BLaER1 treated with 17β-estradiol and CSF1 and Interleukin-3, amounts not matched to agents 10 nM and 100 nM (cell line): Measurements from ENCODE around the gene MMP19.
A peak's percentile ranks its signal among the peaks of the same experiment; 100 is the strongest.

Source experiments
- H3K27ac ChIP-seq, 11 experiments: shearing (Covaris generic); formaldehyde crosslinking; 2 replicates each; pipeline ENCODE4 v1.8.1; 2022
- H3K27me3 ChIP-seq, 11 experiments: shearing (Covaris generic); formaldehyde crosslinking; 2 replicates each; pipeline ENCODE4 v1.8.1; 2022
- H3K36me3 ChIP-seq, 11 experiments: shearing (Covaris generic); formaldehyde crosslinking; 2 replicates each; pipeline ENCODE4 v1.8.1; 2022
- H3K4me1 ChIP-seq, 10 experiments: shearing (Covaris generic); formaldehyde crosslinking; 2 replicates each; pipeline ENCODE4 v1.8.1; 2022
- H3K4me2 ChIP-seq, 11 experiments: shearing (Covaris generic); formaldehyde crosslinking; 2 replicates each; pipeline ENCODE4 v1.8.1; 2022
- H3K4me3 ChIP-seq, 10 experiments: shearing (Covaris generic); formaldehyde crosslinking; 2 replicates each; pipeline ENCODE4 v1.8.1; 2022
- H3K9ac ChIP-seq, 11 experiments: shearing (Covaris generic); formaldehyde crosslinking; 2 replicates each; pipeline ENCODE4 v1.8.1; 2022
- H3K9me3 ChIP-seq, 11 experiments: shearing (Covaris generic); formaldehyde crosslinking; replicated peaks in 1 of 11; 2 replicates each; pipeline ENCODE4 v1.8.1; 2022
- H4K20me1 ChIP-seq, 11 experiments: shearing (Covaris generic); formaldehyde crosslinking; 2 replicates each; pipeline ENCODE4 v1.8.1; 2022
- Cebpa-rat ChIP-seq, 11 experiments: shearing (Covaris generic); IDR thresholded peaks; 2 replicates each; pipeline ENCODE4 v1.8.1; 2022

Gene MMP19

GRCh38 chr12:55822228-55822627 is 20.5 kb downstream of the MMP19 start:
- Histone ChIP-seq H3K27ac (no peak overlapping the region), H3K9me3 (no peaks in the 10 kb centered on the region), H3K27me3 (no peaks in the 10 kb centered on the region), H4K20me1 (peaks cover 0 to 53% (median 16%) of the 10 kb centered on the region in 11 experiments; a peak in 13 of 22 replicates), H3K9ac (no peak overlapping the region), H3K36me3 (peaks cover 52 to 84% (median 65%) of the 10 kb centered on the region in 11 experiments), H3K4me3 (no peak overlapping the region), H3K4me1 (peaks cover 41 to 52% (median 46%) of the 10 kb centered on the region in 10 experiments), H3K4me2 (no peak overlapping the region)
- no peak for TF ChIP-seq Cebpa-rat (IDR thresholded peaks at IDR 0.05)

GRCh38 chr12:55820679-55821078 is 22.1 kb downstream of the MMP19 start:
- no peak for TF ChIP-seq Cebpa-rat (IDR thresholded peaks at IDR 0.05)
- H3K27me3 ChIP-seq, result no peaks in the 10 kb centered on the region
- H3K4me3 ChIP-seq, result no peak overlapping the region
- no peaks in the 10 kb centered on the region for H3K9me3 ChIP-seq
- H3K27ac ChIP-seq, result no peak overlapping the region
- H3K4me1 ChIP-seq, result peaks cover 29 to 45% (median 39%) of the 10 kb centered on the region in 10 experiments
- peaks cover 52 to 72% (median 60%) of the 10 kb centered on the region in 11 experiments for H3K36me3 ChIP-seq
- H4K20me1 ChIP-seq, result peaks cover 1 to 62% (median 24%) of the 10 kb centered on the region in 11 experiments; a peak in 20 of 22 replicates
- no peak overlapping the region; a peak in 2 of 22 replicates for H3K9ac ChIP-seq
- no peak overlapping the region for H3K4me2 ChIP-seq

DNA sequence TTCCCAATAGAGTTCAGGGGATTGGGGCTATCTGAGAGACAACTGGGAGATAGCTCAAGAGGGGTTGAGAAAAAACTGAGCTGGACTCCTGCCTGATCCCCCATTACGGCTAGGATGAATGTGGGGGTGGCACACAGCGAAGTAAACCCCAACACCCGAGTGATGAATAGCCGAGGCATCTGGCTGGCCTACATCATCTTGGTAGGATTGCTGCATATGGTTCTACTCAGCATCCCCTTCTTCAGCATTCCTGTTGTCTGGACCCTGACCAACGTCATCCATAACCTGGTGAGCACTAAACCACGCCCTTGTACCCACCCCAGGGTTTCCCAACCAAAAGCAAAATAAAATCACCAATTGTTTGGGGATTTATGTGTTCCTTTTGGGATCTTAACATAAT is 23.9 kb downstream of the MMP19 start:
- no peak for TF ChIP-seq Cebpa-rat (IDR thresholded peaks at IDR 0.05)
- Histone ChIP-seq H4K20me1 (peaks cover 19 to 65% (median 35%) of the 10 kb centered on the region in 11 experiments; a peak in 21 of 22 replicates), H3K4me2 (peak overlapping the region; percentile 80 to 97 (median 92)), H3K4me1 (peaks cover 26 to 45% (median 38%) of the 10 kb centered on the region in 10 experiments), H3K27me3 (no peaks in the 10 kb centered on the region), H3K27ac (peak overlapping the region in 5 of 11 experiments; percentile 59 to 82 (median 64); a peak in 3 of 22 replicates), H3K36me3 (peaks cover 67 to 74% (median 72%) of the 10 kb centered on the region in 11 experiments), H3K4me3 (peak overlapping the region; percentile 80 to 97 (median 86)), H3K9ac (peak overlapping the region; percentile 72 to 93 (median 82)), H3K9me3 (no peaks in the 10 kb centered on the region)

DNA sequence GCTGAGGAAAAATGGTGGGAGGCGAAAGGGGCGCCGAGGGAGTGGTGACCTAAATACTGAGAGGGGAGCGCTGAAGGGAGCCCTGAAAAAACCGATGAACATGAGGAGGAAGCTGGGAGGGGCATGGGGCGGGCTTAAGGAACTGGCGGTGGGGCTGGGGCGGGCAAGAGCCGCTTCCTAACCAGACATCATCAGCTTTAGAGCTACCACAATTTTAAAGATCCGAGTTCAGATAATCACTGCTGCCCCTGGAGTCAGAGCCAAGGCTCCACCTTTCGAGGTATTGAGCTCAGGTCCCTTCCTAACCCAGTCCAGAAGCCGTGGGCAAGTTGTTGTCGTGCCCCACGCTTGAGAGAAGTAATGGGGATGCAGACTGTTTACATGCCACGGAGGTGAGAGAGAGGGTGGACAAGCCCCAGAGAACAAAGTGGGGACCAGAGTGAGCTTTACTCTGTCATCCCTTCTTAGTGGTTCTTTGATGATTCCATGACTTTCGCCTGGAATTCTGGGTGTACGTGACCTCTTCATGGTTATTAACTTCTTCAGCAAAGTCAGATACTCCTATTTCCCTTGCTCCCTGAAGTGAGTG is 24.5 kb downstream of the MMP19 start:
- Histone ChIP-seq H3K9ac (peak overlapping the region; percentile 72 to 93 (median 82)), H3K27ac (peak overlapping the region in 10 of 11 experiments; percentile 46 to 82 (median 64); a peak in 17 of 22 replicates), H3K4me3 (peak overlapping the region; percentile 80 to 97 (median 86)), H3K36me3 (peaks cover 68 to 74% (median 72%) of the 10 kb centered on the region in 11 experiments), H3K4me1 (peaks cover 26 to 43% (median 35%) of the 10 kb centered on the region in 10 experiments), H3K4me2 (peak overlapping the region; percentile 80 to 97 (median 92)), H3K9me3 (no peaks in the 10 kb centered on the region), H3K27me3 (no peaks in the 10 kb centered on the region), H4K20me1 (peaks cover 26 to 65% (median 41%) of the 10 kb centered on the region in 11 experiments; a peak in 21 of 22 replicates)
- no peak for TF ChIP-seq Cebpa-rat (IDR thresholded peaks at IDR 0.05)

DNA sequence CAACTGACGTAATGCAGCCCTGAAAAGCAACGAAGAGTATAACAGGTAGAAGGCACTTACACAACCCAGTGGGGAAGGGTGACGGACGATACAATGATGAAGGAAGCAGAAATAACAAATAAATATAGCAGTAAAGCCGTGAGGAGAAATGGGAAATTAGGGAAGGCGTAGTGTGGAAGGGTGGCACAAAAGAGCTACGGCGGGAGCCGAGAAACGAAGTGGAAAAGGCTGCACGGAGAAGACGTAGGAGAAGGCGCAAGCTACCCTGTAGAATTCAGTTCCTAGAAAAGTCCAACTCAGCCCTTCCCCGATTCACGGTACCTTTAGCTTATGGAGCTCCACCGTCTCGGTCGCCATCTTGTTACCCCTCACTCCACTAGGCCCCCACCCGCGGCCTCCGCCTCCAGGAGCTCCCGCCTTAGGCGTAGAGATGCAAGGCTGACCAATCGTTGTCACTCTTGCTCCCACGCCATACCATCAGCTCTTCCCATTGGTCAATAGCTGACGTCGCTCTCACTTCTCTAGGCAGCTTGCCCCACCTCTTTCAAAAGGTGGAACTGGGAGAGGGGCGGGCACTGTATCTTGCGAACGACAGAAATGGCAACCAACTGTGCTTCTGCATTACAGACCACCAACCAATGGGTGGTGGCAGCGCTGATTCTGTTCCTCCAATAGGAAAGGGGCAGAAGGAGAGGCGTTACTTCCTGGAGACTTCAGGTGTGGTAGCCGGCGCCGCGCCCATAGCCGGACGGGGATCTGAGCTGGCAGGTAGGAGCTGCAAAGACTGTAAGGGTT is 25.2 kb downstream of the MMP19 start, which contains the start of the genes ORMDL2 and SARNP:
Gene ORMDL2 (plus strand): TSS at position 697 of the 795 bp plus-strand sequence. CDS start 959 bp downstream, outside the sequence.
Gene SARNP (minus strand): TSS at position 380 of the 795 bp plus-strand sequence. CDS start 23 bp downstream, at position 357.
- peaks cover 26 to 43% (median 35%) of the 10 kb centered on the region in 10 experiments for H3K4me1 ChIP-seq
- peaks cover 33 to 66% (median 48%) of the 10 kb centered on the region in 11 experiments; a peak in 21 of 22 replicates for H4K20me1 ChIP-seq
- H3K9me3 ChIP-seq, result no peaks in the 10 kb centered on the region
- no peak for TF ChIP-seq Cebpa-rat (IDR thresholded peaks at IDR 0.05)
- peak within 1 kb of the TSS; percentile 87 to 97 (median 94) for H3K4me2 ChIP-seq
- H3K27me3 ChIP-seq, result no peaks in the 10 kb centered on the region
- H3K4me3 ChIP-seq, result peak within 1 kb of the TSS; percentile 80 to 97 (median 86)
- H3K36me3 ChIP-seq, result peaks cover 67 to 74% (median 71%) of the 10 kb centered on the region in 11 experiments
- peak within 1 kb of the TSS; percentile 87 to 93 (median 90) for H3K9ac ChIP-seq
- peak within 1 kb of the TSS; percentile 79 to 90 (median 86) for H3K27ac ChIP-seq

GRCh38 chr12:55816881-55817344 is 25.8 kb downstream of the MMP19 start:
- TF ChIP-seq Cebpa-rat (IDR thresholded peaks at IDR 0.05), result no peak
- H3K4me3 ChIP-seq, result peak overlapping the region; percentile 80 to 97 (median 86)
- peaks cover 39 to 68% (median 54%) of the 10 kb centered on the region in 11 experiments; a peak in 21 of 22 replicates for H4K20me1 ChIP-seq
- no peaks in the 10 kb centered on the region for H3K27me3 ChIP-seq
- H3K27ac ChIP-seq, result peak overlapping the region; percentile 79 to 90 (median 86)
- peaks cover 26 to 44% (median 35%) of the 10 kb centered on the region in 10 experiments for H3K4me1 ChIP-seq
- peak overlapping the region; percentile 71 to 97 (median 86) for H3K4me2 ChIP-seq
- no peaks in the 10 kb centered on the region for H3K9me3 ChIP-seq
- H3K36me3 ChIP-seq, result peaks cover 63 to 74% (median 70%) of the 10 kb centered on the region in 11 experiments
- H3K9ac ChIP-seq, result peak overlapping the region; percentile 87 to 93 (median 90)

DNA sequence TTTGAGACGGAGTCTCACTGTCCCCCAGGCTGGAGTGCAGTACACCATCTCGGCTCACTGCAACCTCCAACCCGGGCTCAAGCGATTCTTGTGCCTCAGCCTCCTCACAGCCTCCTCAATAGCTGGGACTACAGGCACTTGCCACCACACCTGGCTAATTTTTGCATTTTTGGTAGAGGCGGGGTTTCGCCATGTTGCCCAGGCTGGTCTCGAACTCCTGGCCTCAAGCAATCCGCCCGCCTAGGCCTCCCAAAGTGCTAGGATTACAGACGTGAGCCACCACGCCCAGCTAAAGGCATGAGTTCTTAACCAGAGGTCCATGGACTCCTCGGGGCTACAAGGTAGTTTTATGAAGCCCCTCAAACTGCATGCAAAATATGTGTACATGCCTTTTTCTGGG is 27.3 kb downstream of the MMP19 start:
- Histone ChIP-seq H3K27ac (no peak overlapping the region), H3K4me1 (peaks cover 26 to 44% (median 35%) of the 10 kb centered on the region in 10 experiments), H3K9ac (peak overlapping the region; percentile 87 to 93 (median 90); a peak in 20 of 22 replicates), H3K27me3 (no peaks in the 10 kb centered on the region), H3K36me3 (peaks cover 53 to 74% (median 65%) of the 10 kb centered on the region in 11 experiments), H4K20me1 (peaks cover 53 to 81% (median 68%) of the 10 kb centered on the region in 11 experiments), H3K9me3 (no peaks in the 10 kb centered on the region), H3K4me2 (peak overlapping the region; percentile 71 to 97 (median 86)), H3K4me3 (peak overlapping the region in 9 of 10 experiments; percentile 80 to 97 (median 86); a peak in 14 of 20 replicates)
- TF ChIP-seq Cebpa-rat (IDR thresholded peaks at IDR 0.05), result no peak

GRCh38 chr12:55814257-55814656 is 28.5 kb downstream of the MMP19 start:
- Histone ChIP-seq H3K9me3 (no peaks in the 10 kb centered on the region), H4K20me1 (peaks cover 66 to 88% (median 74%) of the 10 kb centered on the region in 11 experiments), H3K9ac (peak overlapping the region in 1 of 11 experiments; percentile 12; a peak in 2 of 22 replicates), H3K4me2 (peak overlapping the region in 10 of 11 experiments; percentile 71 to 97 (median 86); a peak in 10 of 22 replicates), H3K27me3 (no peaks in the 10 kb centered on the region), H3K4me1 (peaks cover 23 to 39% (median 33%) of the 10 kb centered on the region in 10 experiments), H3K4me3 (no peak overlapping the region), H3K27ac (no peak overlapping the region), H3K36me3 (peaks cover 48 to 74% (median 65%) of the 10 kb centered on the region in 11 experiments)
- no peak for TF ChIP-seq Cebpa-rat (IDR thresholded peaks at IDR 0.05)
